HUES48 (cell line): ENCODE results near the gene GPR89B.
"Not testable (repeated sequence)": the region's sequence is repeated elsewhere in the genome, so short reads cannot be mapped to it uniquely, and the experiment has no call there.

ENCODE experiments used
- H3K27ac ChIP-seq: one replicate; pipeline ENCODE4 v1.7.0; 2013; ENCODE audit warnings: low read depth, low read length, inconsistent platforms
- H3K27me3 ChIP-seq: 2 replicates; pipeline ENCODE4 v1.6.1; 2013; ENCODE audit warnings: mild to moderate bottlenecking, low read length; ENCODE audit not compliant: control insufficient read depth, insufficient read depth
- H3K36me3 ChIP-seq: 2 replicates; pipeline ENCODE4 v1.6.1; 2013; ENCODE audit warnings: low read length; ENCODE audit not compliant: control insufficient read depth, insufficient read depth
- H3K4me1 ChIP-seq: 2 replicates; pipeline ENCODE4 v1.6.1; 2013; ENCODE audit warnings: mild to moderate bottlenecking, low read length; ENCODE audit not compliant: control insufficient read depth, insufficient read depth
- H3K4me3 ChIP-seq: 2 replicates; pipeline ENCODE4 v1.5.1; 2013; ENCODE audit warnings: mild to moderate bottlenecking, low read depth, low read length
- H3K9ac ChIP-seq: 2 replicates; pipeline ENCODE4 v1.6.1; 2013; ENCODE audit warnings: mild to moderate bottlenecking, low read depth, low read length, moderate library complexity
- H3K9me3 ChIP-seq: 2 replicates; pipeline ENCODE4 v1.6.1; 2013; ENCODE audit warnings: low read length; ENCODE audit not compliant: control insufficient read depth, insufficient read depth

Gene GPR89B

GRCh38 chr1:147993825-147994615 lies 65.8 kb downstream of the GPR89B start:
- H3K4me1 ChIP-seq, H3K9ac ChIP-seq, H3K27me3 ChIP-seq, H3K9me3 ChIP-seq, H3K36me3 ChIP-seq, H3K4me3 ChIP-seq, H3K27ac ChIP-seq: not testable (repeated sequence)

GRCh38 chr1:147996088-147996487 lies 67.9 kb downstream of the GPR89B start:
- H3K9ac ChIP-seq, H3K27ac ChIP-seq, H3K36me3 ChIP-seq, H3K9me3 ChIP-seq, H3K27me3 ChIP-seq, H3K4me1 ChIP-seq, H3K4me3 ChIP-seq: not testable (repeated sequence)

GRCh38 chr1:148007724-148008123 lies 79.5 kb downstream of the GPR89B start:
- not testable (repeated sequence) for H3K36me3 ChIP-seq, H3K4me3 ChIP-seq, H3K9me3 ChIP-seq, H3K4me1 ChIP-seq, H3K27ac ChIP-seq, H3K9ac ChIP-seq
- H3K27me3 ChIP-seq: peaks cover 10% of the 10 kb centered on the region

- H3K4me1 ChIP-seq: peaks cover 9% of the 10 kb centered on the region
- no peaks in the 10 kb centered on the region for H3K9me3 ChIP-seq
- H3K4me3 ChIP-seq: no peak overlapping the region
- no peak overlapping the region for H3K9ac ChIP-seq
- H3K27me3 ChIP-seq: peaks cover 30% of the 10 kb centered on the region
- no peaks in the 10 kb centered on the region for H3K36me3 ChIP-seq
- no peak overlapping the region for H3K27ac ChIP-seq
These were observed 82.3 kb downstream of the GPR89B start for GRCh38 chr1:148010527-148010926.

GRCh38 chr1:148013177-148014144 lies 85.2 kb downstream of the GPR89B start:
- H3K9me3 ChIP-seq, H3K9ac ChIP-seq, H3K27ac ChIP-seq, H3K36me3 ChIP-seq, H3K4me1 ChIP-seq: not testable (repeated sequence)
- H3K27me3 ChIP-seq: peaks cover 30% of the 10 kb centered on the region
- H3K4me3 ChIP-seq: peak overlapping the region; percentile 58

- not testable (repeated sequence) for H3K4me1 ChIP-seq, H3K36me3 ChIP-seq, H3K27ac ChIP-seq, H3K9me3 ChIP-seq, H3K9ac ChIP-seq
- Histone ChIP-seq H3K27me3 (peaks cover 30% of the 10 kb centered on the region), H3K4me3 (peak overlapping the region; percentile 58)
These were observed 86.3 kb downstream of the GPR89B start for GRCh38 chr1:148014289-148015200.

- H3K9ac ChIP-seq, H3K4me3 ChIP-seq, H3K36me3 ChIP-seq, H3K27ac ChIP-seq, H3K27me3 ChIP-seq, H3K9me3 ChIP-seq, H3K4me1 ChIP-seq: not testable (repeated sequence)
These were observed 96.7 kb downstream of the GPR89B start for GRCh38 chr1:148024918-148025317.

- H3K9me3 ChIP-seq, H3K4me3 ChIP-seq, H3K9ac ChIP-seq, H3K4me1 ChIP-seq, H3K36me3 ChIP-seq, H3K27me3 ChIP-seq, H3K27ac ChIP-seq: not testable (repeated sequence)
These were observed 98.8 kb downstream of the GPR89B start for GRCh38 chr1:148027004-148027403.

- H3K27ac ChIP-seq, H3K9ac ChIP-seq, H3K36me3 ChIP-seq, H3K27me3 ChIP-seq, H3K9me3 ChIP-seq, H3K4me1 ChIP-seq: not testable (repeated sequence)
- H3K4me3 ChIP-seq: peak overlapping the region; percentile 44; the same call in 1 of the 2 replicates
These were observed 104.0 kb downstream of the GPR89B start for GRCh38 chr1:148032247-148032646.

- H3K4me1 ChIP-seq, H3K27ac ChIP-seq, H3K4me3 ChIP-seq, H3K27me3 ChIP-seq, H3K9ac ChIP-seq, H3K9me3 ChIP-seq, H3K36me3 ChIP-seq: not testable (repeated sequence)
These were observed 104.5 kb downstream of the GPR89B start for GRCh38 chr1:148032690-148033089.
